ENCODE data around the gene SNX24.
"Not testable (repeated sequence)": the region's sequence is repeated elsewhere in the genome, so short reads cannot be mapped to it uniquely, and the experiment has no call there.

Gene SNX24

DNA sequence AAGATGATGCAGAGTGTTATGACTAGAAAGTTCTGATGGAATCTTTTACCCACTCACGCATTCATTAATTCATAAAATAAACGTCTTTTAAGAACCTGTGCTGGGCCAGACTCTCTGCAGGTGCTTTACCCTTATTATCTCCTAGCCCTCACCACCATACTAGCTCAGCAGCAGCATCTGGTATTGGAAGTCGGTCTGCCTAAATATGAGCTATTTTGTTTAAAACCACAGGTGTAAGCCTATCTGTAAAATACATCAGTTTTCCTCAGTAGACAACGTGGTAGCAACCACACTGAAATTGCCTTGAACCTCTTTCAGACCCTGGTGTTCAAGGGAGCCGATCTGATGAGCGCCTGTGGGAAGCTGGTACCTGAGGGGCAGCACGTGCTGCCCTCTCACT, 121.7 kb downstream of the SNX24 start:
- no peak for DNase-seq (ENCODE audit: low spot score)

- DNase-seq (ENCODE audit: low spot score): no peak
Measured at GRCh38 chr5:122967625-122968024, 122.2 kb downstream of the SNX24 start.

- not testable (repeated sequence) for DNase-seq (ENCODE audit: low spot score)
Measured at GRCh38 chr5:122968056-122968455, 122.6 kb downstream of the SNX24 start.

DNA sequence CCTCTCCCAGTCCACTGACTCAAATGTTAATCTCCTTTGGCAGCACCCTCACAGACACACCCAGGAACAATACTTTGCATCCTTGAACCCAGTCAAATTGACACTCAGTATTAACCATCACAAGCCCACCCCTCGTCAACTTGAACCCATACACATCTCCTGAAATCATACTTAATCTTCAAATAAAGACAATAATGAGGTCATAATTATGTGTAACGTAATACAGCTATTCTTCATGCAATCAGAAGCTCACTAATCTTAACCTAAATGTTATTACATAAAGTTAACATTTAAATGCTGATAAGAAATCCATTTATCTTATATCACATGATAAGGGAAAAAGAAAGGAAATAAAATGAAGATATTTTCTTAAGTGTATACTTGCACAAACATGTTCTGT, 125.9 kb downstream of the SNX24 start:
- DNase-seq (ENCODE audit: low spot score): no peak

- DNase-seq (ENCODE audit: low spot score): no peak
Measured at GRCh38 chr5:122972877-122973276, 127.5 kb downstream of the SNX24 start.

DNA sequence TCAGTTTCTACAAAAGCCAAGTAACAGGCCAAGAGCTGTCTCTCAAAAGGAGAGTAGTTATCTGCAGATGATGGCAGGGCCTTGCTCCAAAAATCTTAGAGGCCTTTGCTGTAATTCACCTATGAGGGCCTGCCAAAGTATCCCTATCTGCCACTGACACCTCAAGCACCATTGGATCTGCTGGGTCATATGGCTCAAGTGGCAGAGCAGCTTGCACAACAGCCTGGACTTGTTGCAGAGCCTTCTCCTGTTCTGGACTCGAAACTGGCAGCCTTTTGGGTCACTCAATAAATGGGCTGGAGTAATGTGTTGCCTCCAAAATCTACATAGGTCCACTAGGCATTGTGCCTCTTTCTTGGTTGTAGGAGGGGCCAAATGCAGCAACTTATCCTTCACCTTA, 128.3 kb downstream of the SNX24 start:
- DNase-seq (ENCODE audit: low spot score): not testable (repeated sequence)

DNA sequence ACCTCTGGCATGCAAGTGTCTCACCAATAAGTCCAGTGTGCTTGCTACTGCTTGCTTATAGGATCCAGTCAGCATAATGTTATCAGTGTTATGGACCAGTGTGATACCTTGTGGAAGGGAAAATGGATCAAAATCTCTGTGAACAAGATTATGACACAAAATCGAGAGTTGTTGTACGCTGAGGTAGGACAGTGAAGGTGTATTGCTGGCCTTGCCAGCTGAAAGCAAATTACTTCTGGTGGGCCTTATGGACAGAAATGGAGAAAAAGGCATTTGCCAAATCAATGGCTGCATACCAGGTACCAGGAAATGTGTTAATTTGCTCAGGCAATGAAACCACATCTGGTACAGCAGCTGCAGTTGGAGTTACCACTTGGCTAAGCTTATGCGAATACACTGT, 128.8 kb downstream of the SNX24 start:
- DNase-seq (ENCODE audit: low spot score): not testable (repeated sequence)

GRCh38 chr5:122977319-122977718, 131.9 kb downstream of the SNX24 start:
- DNase-seq (ENCODE audit: low spot score): no peak

- DNase-seq (ENCODE audit: low spot score): no peak
Measured at GRCh38 chr5:122978068-122978467, 132.7 kb downstream of the SNX24 start.

GRCh38 chr5:122978644-122979297, 133.4 kb downstream of the SNX24 start:
- DNase-seq (ENCODE audit: low spot score): no peak

DNA sequence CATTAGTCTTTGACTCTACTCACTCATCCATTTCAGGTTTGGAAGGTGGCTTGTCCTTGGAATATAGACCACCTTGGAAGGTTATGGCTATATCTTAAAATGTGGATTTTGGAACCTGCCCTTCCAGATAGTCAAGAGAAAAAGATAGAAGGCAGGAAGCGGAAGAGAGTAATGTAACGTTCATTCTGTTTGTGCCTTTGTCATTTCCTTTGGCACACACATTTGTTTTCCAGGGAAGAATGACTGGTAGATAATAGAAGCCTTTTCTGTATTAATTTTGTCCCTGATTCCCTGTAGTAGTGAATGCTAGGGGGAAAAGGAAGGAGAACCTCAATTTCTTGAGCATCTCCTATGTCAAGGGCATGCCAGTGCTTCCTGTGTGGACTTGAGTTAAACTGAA, 136.4 kb downstream of the SNX24 start:
- DNase-seq (ENCODE audit: low spot score): no peak

DNA sequence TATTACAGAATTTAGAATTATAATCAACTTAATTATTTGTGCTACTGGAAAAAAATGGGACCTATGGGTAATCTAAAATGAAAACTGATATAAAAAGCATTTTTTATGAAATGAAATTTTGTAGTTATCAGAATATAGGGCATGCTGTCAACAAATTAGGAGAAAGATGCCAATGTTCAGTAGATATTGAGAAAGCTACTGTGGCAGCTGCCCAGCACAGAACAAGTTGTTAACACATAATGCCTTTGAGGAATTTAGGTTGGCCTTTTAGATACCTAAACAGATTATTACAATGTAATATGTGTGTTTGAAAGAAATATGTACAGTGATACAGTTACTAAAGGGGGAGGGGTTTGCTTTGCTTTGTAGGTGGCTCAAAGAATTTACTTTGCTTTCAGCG, 137.0 kb downstream of the SNX24 start:
- DNase-seq (ENCODE audit: low spot score): no peak

GRCh38 chr5:122984425-122984824, 139.0 kb downstream of the SNX24 start:
- DNase-seq (ENCODE audit: low spot score): no peak

DNA sequence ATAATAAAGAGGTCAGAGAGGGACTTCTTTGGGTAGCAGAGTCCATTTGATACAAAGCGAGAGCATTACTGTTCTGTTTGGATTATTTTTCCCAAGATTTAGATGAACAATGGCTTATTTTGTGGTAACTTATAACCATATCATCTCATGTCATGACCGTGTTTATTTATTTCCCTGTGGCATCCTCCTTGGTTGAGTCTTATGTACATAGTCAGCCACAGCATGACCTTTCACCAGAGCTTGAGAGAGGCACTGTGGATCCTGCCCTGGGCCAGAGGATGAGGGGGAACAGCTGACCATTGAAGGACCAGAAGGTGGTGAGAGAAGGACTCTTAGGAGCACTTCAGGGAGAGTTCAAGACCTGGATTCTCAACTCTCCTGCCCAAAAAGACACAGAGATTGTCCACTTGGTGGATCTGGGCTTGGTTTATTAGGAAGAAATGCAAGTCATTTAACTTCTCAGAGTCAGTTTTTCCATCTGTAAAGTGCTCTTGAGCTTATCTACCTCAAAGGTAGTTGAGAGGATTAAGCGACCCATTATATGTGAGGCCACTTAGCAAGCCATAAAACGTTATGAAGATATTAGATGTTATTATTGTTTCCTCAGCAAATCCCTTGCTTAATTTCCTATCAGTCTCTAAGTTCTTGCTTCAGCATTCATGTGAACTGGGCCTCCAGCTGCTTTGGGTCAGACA, 139.7 kb downstream of the SNX24 start:
- DNase-seq (ENCODE audit: low spot score): no peak

DNA sequence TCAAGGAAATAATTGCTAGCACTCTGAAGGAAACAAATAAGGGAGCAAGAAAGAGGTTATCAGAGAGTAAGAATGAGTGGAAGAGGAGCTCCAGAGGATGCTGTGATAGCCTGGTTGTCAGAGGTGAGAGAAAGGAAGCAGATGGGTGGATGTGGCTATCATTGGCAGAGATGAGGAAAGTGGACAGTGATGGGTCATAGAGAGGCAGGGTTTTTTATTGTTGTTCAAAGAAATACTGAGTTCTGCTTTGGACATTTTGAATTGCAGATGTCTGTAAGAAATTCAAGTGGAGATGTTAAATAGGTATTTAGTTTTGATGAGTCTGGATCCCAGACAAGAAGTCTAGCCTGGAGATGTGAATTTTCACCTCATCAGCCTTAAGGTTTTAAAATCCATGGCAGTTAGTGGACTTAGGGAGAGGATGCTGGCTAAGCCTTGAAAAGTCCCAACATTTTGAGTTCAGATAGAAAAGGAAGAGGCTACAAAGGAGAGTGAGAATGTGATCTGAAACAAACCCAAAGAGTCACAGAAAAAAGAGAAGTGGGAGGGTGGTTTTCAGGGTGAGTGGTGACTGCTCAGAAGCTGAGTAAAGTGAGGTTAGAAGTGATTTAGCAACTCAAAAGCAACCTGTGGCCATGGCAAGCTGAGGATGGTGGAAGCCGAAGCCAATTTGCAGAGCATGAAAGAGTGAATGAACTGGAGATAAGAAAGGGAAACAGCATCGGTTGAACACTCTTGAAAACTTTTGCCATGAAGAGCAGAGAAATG, 140.7 kb downstream of the SNX24 start:
- no peak for DNase-seq (ENCODE audit: low spot score)

- DNase-seq (ENCODE audit: low spot score): peak; percentile 7
Measured at GRCh38 chr5:122996091-122996490, 150.7 kb downstream of the SNX24 start.

- no peak for DNase-seq (ENCODE audit: low spot score)
Measured at GRCh38 chr5:122997294-122997693, 151.9 kb downstream of the SNX24 start.

DNA sequence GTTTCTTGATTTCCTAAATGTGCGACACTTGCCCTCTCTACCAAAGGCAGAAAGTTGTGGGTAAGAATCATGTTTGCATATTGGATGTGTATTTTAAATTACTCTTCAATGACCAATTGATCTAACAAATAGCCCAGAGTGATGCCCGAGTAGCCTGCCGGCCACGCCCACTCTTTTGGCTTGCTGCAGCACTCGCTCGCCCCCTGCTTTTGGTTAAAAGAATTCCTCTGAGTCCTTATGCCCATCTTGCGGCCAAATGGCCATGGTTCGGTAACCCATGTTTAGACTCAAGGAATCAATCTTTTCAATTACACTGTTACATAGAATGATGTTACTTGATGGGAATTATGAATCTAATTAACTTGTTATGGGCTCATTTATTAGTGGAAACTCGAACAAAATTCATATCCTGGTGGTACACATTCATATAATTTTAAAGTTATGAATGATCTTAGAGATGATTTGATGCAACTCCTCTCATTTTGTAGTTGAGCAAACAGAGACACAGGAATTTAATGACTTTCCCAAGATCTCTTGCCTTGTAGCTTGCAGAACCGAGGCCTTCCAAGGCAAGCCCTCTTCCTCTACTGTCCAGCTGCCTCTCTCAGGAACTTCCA, 154.6 kb downstream of the SNX24 start:
- DNase-seq (ENCODE audit: low spot score): peak; percentile 14

GRCh38 chr5:123000731-123001130, 155.3 kb downstream of the SNX24 start:
- no peak for DNase-seq (ENCODE audit: low spot score)

GRCh38 chr5:123001808-123002207, 156.4 kb downstream of the SNX24 start:
- no peak for DNase-seq (ENCODE audit: low spot score)

DNA sequence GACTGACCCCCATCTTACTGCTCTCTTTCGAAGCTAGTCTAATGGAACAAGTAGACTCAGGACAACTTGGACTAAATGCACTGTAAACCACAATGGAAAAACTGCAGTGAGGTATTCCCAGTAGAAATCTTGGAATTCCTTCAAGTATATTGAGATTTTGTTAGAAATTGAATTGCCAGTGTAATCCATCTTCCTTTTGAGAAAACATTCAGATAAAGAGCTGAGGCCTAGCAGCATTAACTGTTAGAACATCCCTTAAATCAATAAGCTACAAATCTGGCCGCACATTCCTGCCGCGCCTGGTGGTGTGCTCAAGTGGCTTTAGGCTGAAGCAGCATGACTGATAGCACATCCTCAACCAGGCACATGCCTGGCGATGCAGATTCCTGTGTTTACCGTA, 161.8 kb downstream of the SNX24 start:
- no peak for DNase-seq (ENCODE audit: low spot score)

- DNase-seq (ENCODE audit: low spot score): no peak
Measured at GRCh38 chr5:123007754-123008153, 162.3 kb downstream of the SNX24 start.

- no peak for DNase-seq (ENCODE audit: low spot score)
Measured at GRCh38 chr5:123012321-123012720, 166.9 kb downstream of the SNX24 start.
